Heart right ventricle (tissue), 16 donors: ENCODE data around the gene KCNJ6. TPM values are rescaled to one million over a fixed set of nuclear protein-coding genes. Genes with fewer than 3 reads are reported as not detected.

Source experiments
- ATAC-seq, 8 donors: fragments of 200-7000 bp; cut with Tn5 transposase; one replicate each; pipeline ENCODE4 v1.9.1; 2020; ENCODE audit warnings: mild to moderate bottlenecking in 8 of 8, moderate library complexity in 8 of 8, moderate number of reproducible peaks in 1 of 8
- DNase-seq, 2 donors: peaks; one replicate each; pipeline ENCODE4 v3.0.0-alpha.2; 2020
- H3K27ac ChIP-seq, 10 donors: fragments of 200-600 bp; sonication (generic) in 2 of 10; one replicate each; pipeline versions ENCODE4 v1.5.0 to v1.8.0; 2020 to 2022; ENCODE audit warnings: mild to moderate bottlenecking in 3 of 10
- H3K27me3 ChIP-seq, 7 donors: fragments of 200-600 bp; one replicate each; pipeline ENCODE4 v1.8.0; 2021 to 2022; ENCODE audit warnings: mild to moderate bottlenecking in 2 of 7
- H3K36me3 ChIP-seq, 9 donors: fragments of 200-600 bp; sonication (generic) in 1 of 9; one replicate each; pipeline versions ENCODE4 v1.5.0 to v1.8.0; 2020 to 2022; ENCODE audit warnings: mild to moderate bottlenecking in 2 of 9
- H3K4me1 ChIP-seq, 9 donors: fragments of 200-600 bp; sonication (generic) in 1 of 9; one replicate each; pipeline versions ENCODE4 v1.5.0 to v1.8.0; 2020 to 2022; ENCODE audit warnings: mild to moderate bottlenecking in 4 of 9
- H3K4me3 ChIP-seq, 10 donors: fragments of 200-600 bp; sonication (generic) in 2 of 10; one replicate each; pipeline versions ENCODE4 v1.5.0 to v1.8.0; 2020 to 2022; ENCODE audit warnings: mild to moderate bottlenecking in 7 of 10, moderate library complexity in 2 of 10
- H3K9me3 ChIP-seq, 11 donors: fragments of 200-600 bp in 10 of 11; sonication (generic) in 2 of 11; one replicate each; pipeline versions ENCODE4 v1.5.0 to v1.8.0; 2013 to 2022; ENCODE audit warnings: mild to moderate bottlenecking in 2 of 11, control low read depth in 1 of 11, moderate library complexity in 1 of 11
- WGBS, 2 donors: extraction: QIAGEN DNeasy Blood & Tissue Kit; methylation state at CpG; one replicate each; pipeline ENCODE4 v1.1.7; 2013; ENCODE audit warnings: inconsistent platforms in 1 of 2; 5-methylcytosine and 5-hydroxymethylcytosine counted together
- intact Hi-C, 10 donors: fragments of 100-400 bp; cut with DNase I; formaldehyde crosslinking; loops; one replicate each; pipeline versions ENCODE4 v1.11.1 to v1.14.2; 2022
- polyA plus RNA-seq, 2 donors: library from polyadenylated mRNA; stranded (reverse); fragments of 200-250 nt; gene quantifications; one replicate each; pipeline ENCODE4 v1.2.3, GENCODE V29; 2013
- total RNA-seq, 10 donors: library from RNA; stranded (reverse); fragmentation: NEBNext Ultra II Directional in 3 of 10; extraction: Animal tissue kit (Norgen Biotek cat#: 25700) in 3 of 10; gene quantifications; one replicate each; pipeline versions ENCODE4 v1.2.1 to v1.2.4, GENCODE V29; 2021 to 2023
- TF ChIP-seq, protein P1 (sequence below), 9 donors: fragments of 200-600 bp; sonication (generic) in 2 of 9; IDR thresholded peaks; one replicate each; pipeline versions ENCODE4 v1.5.0 to v1.8.0; 2021 to 2022; ENCODE audit warnings: antibody characterized with exemption in 9 of 9, mild to moderate bottlenecking in 5 of 9, moderate library complexity in 1 of 9
- donor health status: Arrhythmogenic right ventricular cardiomyopathy.
- donor health status: ischemic (EF 13 %, LVEDD 7.1; RV severe dilation, severe dysfunction).
- donor health status: healthy with polysubstance abuse.
- donor health status: DM: no; HTN: yes; CAD: no.
- donor health status: DM: no; HTN: no; CAD: no.
- donor health status: ischemic (EF 25% LVEDD 6.9; RV normal size, moderate dysfunction).
- donor health status: ischemic (EF 25% LVEDD 5.7; RV mildly dilated, moderate dysfunction).
- donor health status: healthy.
- donor health status: DM: yes; HTN: yes; CAD: no.
- donor health status: Ischemic cardiomyopathy.
- donor health status: ischemic (EF 35%, LVEDD 5.7; RV mildly dilated, moderate dysfunction).
- donor health status: nonischemic (EF 11% LVEDD 7.7; RV severe dilation, severe dysfunction).
- donor health status: DM: yes; HTN: yes; CAD: no.
- donor health status: PGD.
- donor health status: ischemic (EF 29% LVEDD 5.4; RV normal size, mild dysfunction).
- donor health status: nonischemic (EF 23%, LVEDD 6.1; RV moderate dilation, normal function).

Gene KCNJ6
- total and polyA plus RNA-seq, 12 donors = not detected

DNA sequence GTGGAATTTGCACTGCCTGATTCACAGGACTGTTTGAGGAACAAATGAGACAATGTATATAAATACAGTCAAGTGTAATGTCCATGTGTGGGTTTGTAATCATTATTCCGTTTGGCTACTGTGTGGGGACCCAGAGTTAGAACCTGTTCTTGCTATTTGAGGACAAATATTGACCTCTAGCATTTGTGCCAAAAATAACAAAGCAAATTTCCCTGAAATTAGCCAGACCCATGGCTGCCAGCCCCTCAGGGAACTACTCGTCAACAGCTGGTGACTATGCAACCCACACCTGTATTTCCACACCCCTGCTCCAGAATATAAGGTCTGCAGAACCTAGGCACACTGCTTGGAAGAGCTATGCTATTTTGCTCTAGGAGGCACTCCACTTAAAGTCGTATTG is 70.7 kb downstream of the KCNJ6 start:
- TF ChIP-seq, protein P1, sequence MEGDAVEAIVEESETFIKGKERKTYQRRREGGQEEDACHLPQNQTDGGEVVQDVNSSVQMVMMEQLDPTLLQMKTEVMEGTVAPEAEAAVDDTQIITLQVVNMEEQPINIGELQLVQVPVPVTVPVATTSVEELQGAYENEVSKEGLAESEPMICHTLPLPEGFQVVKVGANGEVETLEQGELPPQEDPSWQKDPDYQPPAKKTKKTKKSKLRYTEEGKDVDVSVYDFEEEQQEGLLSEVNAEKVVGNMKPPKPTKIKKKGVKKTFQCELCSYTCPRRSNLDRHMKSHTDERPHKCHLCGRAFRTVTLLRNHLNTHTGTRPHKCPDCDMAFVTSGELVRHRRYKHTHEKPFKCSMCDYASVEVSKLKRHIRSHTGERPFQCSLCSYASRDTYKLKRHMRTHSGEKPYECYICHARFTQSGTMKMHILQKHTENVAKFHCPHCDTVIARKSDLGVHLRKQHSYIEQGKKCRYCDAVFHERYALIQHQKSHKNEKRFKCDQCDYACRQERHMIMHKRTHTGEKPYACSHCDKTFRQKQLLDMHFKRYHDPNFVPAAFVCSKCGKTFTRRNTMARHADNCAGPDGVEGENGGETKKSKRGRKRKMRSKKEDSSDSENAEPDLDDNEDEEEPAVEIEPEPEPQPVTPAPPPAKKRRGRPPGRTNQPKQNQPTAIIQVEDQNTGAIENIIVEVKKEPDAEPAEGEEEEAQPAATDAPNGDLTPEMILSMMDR (IDR thresholded peaks at IDR 0.05) = no peak
- intact Hi-C loops = loop anchor here in 1 of 10 donors (10.0 kb wide), 1 partner anchor 61 kb away; no protein-coding TSS in a partner anchor
- H3K27ac ChIP-seq = no peak overlapping the region
- H3K4me1 ChIP-seq = no peaks in the 10 kb centered on the region
- DNase-seq (no peak), ATAC-seq (no peak)
- WGBS, 2 donors = 42 to 45% methylated on average over 3 of the region's 3 CpGs
- no peak overlapping the region for H3K4me3 ChIP-seq
- no peaks in the 10 kb centered on the region for H3K36me3 ChIP-seq
- peaks cover 0 to 12% (median 0%) of the 10 kb centered on the region in 11 donors for H3K9me3 ChIP-seq
- H3K27me3 ChIP-seq = peaks cover 0 to 24% (median 8%) of the 10 kb centered on the region in 7 donors

DNA sequence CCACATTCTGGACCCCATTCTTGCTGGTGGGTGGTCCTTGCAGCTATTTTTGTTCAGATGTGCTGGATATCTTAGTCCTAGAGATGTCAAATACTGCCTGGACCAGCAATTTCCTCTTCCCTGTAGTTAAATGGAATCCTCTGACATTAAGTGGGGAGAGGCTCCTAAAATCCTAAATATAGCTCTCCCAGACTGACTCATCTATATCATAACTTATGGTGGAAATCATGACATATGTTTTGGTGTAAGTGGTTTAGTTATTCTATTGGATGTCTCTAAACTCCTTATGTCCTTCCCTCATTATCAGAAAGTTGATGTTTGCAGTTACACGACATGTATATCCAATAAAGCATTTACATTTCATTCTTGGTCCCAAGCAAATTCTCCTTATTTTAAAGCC is 73.1 kb downstream of the KCNJ6 start:
- Histone ChIP-seq H3K27me3 (peaks cover 0 to 15% (median 0%) of the 10 kb centered on the region in 7 donors), H3K9me3 (peaks cover 0 to 12% (median 0%) of the 10 kb centered on the region in 11 donors), H3K4me1 (no peaks in the 10 kb centered on the region), H3K4me3 (no peak overlapping the region), H3K27ac (no peak overlapping the region), H3K36me3 (no peaks in the 10 kb centered on the region)
- intact Hi-C loops = loop anchor here in 1 of 10 donors (10.0 kb wide), 1 partner anchor 58 kb away; no protein-coding TSS in a partner anchor
- no peak for ATAC-seq
- DNase-seq = no peak
- 77 to 92% methylated on average over 1 of the region's 1 CpG for WGBS, 2 donors
- TF ChIP-seq, protein P1 (IDR thresholded peaks at IDR 0.05) = no peak

DNA sequence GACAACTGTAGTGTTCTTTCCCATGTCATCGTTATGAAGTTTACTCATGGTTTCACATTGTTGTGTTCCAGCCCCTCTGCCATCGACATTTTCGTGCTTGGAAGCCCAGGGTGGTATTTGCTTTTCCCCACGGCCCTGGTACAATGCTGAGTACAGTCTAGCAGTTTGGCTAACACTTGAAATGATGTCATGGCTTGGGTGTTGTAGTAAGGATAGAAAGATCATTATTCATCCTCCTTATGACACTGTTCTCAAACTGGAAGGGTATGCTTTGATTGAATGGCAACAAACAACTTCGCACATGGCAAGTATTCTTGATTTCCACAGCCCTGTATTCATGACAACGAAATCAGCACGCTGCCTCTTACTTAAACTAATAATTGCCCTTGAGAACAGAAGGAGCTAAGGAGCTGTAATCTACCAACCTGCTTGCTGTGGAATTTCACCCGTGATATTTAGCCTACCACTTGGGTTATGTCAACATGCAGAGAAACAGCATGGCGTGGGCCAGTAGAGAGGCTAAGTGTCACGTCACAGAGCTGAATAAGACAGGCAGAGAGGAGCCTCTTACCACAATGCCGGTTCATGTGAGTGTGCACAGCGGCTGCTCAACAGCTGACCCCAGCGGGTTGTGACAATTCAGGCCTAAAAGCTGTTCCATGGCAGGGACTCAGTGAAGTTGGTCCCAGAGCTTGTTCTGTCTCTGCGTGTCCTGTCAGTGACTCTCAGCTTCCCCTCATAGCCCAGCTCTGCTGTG is 73.9 kb downstream of the KCNJ6 start:
- Histone ChIP-seq H3K36me3 (no peaks in the 10 kb centered on the region), H3K9me3 (peaks cover 0 to 12% (median 0%) of the 10 kb centered on the region in 11 donors), H3K27me3 (peaks cover 0 to 6% (median 0%) of the 10 kb centered on the region in 7 donors), H3K27ac (no peak overlapping the region), H3K4me1 (no peaks in the 10 kb centered on the region), H3K4me3 (no peak overlapping the region)
- TF ChIP-seq, protein P1 (IDR thresholded peaks at IDR 0.05) = no peak
- intact Hi-C loops = loop anchor here in 1 of 10 donors (10.0 kb wide), 1 partner anchor 58 kb away; no protein-coding TSS in a partner anchor
- DNase-seq (no peak), ATAC-seq (no peak)
- 73 to 76% methylated on average over 14 of the region's 14 CpGs for WGBS, 2 donors

DNA sequence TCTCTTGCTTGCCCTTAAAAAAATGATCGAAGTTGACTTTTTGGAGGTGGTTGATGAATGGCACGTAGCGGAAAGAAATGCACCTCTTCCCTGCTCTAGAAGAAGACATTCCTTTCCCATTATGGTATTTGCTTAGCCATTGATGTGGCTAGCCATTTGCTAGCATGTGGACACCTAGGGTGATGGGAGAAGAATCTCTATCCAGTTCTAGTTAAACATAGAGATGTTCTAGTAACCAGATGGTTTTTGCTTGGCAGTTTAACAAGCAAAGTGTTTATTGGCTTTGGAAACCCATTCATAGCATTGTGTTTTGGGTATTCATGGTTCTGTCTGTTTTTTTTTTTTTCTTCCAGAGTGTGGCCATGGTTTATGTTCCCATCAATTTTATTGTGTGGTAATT is 78.9 kb downstream of the KCNJ6 start:
- Histone ChIP-seq H3K4me3 (no peak overlapping the region), H3K27me3 (peaks cover 0 to 17% (median 0%) of the 10 kb centered on the region in 7 donors), H3K36me3 (no peaks in the 10 kb centered on the region), H3K27ac (no peak overlapping the region), H3K4me1 (no peaks in the 10 kb centered on the region), H3K9me3 (peaks cover 0 to 12% (median 0%) of the 10 kb centered on the region in 11 donors)
- 96% methylated on average over 3 of the region's 3 CpGs for WGBS, 2 donors
- DNase-seq = no peak
- no peak for ATAC-seq
- TF ChIP-seq, protein P1 (IDR thresholded peaks at IDR 0.05) = no peak
- intact Hi-C loops = no loop called here
